Karpas-422 (cell line): Measurements from ENCODE around the gene SLC25A44. TPM values are rescaled to one million over a fixed set of nuclear protein-coding genes. Genes with fewer than 3 reads are reported as not detected.

Experiments
- small RNA-seq: library from RNA; depleted of rRNA; stranded (forward); fragments of <200 nt; gene quantifications from one replicate; pipeline ENCODE3, GENCODE V24; 2014
- total RNA-seq: library from RNA; depleted of rRNA; stranded (reverse); fragments of >200 nt; shearing (Covaris generic); gene quantifications from 2 replicates; pipeline ENCODE4 v1.2.3, GENCODE V29; 2014; ENCODE audit warnings: low replicate concordance; rRNA removed

Gene SLC25A44
- total RNA-seq, 1 experiment from 2014 or later: 24.0 TPM

Small RNAs within 50 kb of the gene (small RNA-seq; reads per million reads assigned to genes)
- gene RF00568: not detected

Other genes with a start within 250 kb of the SLC25A44 start
- gene ARHGEF2, start 215.6 kb upstream of the SLC25A44 start, total RNA-seq: 85.1 and 207 TPM in 2 replicates
- 145 and 205 TPM in 2 replicates for gene SSR2, start 173.2 kb upstream of the SLC25A44 start, total RNA-seq
- gene UBQLN4, start 140.3 kb upstream of the SLC25A44 start, total RNA-seq: 29.1 and 37.9 TPM in 2 replicates
- 106 and 167 TPM in 2 replicates for gene LAMTOR2, start 139.3 kb upstream of the SLC25A44 start, total RNA-seq
- gene RAB25, start 132.9 kb upstream of the SLC25A44 start, total RNA-seq: not detected in 2 replicates
- gene MEX3A, start 111.6 kb upstream of the SLC25A44 start, total RNA-seq: 2.3 and 2.5 TPM in 2 replicates
- 27.5 and 41.6 TPM in 2 replicates for gene LMNA, start 79.4 kb upstream of the SLC25A44 start, total RNA-seq
- 46.7 and 66.7 TPM in 2 replicates for gene SEMA4A, start 40.5 kb upstream of the SLC25A44 start, total RNA-seq
- 40.1 and 51.2 TPM in 2 replicates for gene PMF1, start 18.9 kb downstream of the SLC25A44 start, total RNA-seq
- gene BGLAP, start 48.1 kb downstream of the SLC25A44 start, total RNA-seq: 0.18 and 0.48 TPM in 2 replicates
- 7.6 and 10.0 TPM in 2 replicates for gene PAQR6, start 54.0 kb downstream of the SLC25A44 start, total RNA-seq
- 53.7 and 64.6 TPM in 2 replicates for gene SMG5, start 88.7 kb downstream of the SLC25A44 start, total RNA-seq
- 6.1 and 9.8 TPM in 2 replicates for gene TMEM79, start 90.2 kb downstream of the SLC25A44 start, total RNA-seq
- gene GLMP, start 101.6 kb downstream of the SLC25A44 start, total RNA-seq: 17.7 and 39.1 TPM in 2 replicates
- gene VHLL, start 105.2 kb downstream of the SLC25A44 start, total RNA-seq: not detected in 2 replicates
- 325 and 443 TPM in 2 replicates for gene CCT3, start 144.2 kb downstream of the SLC25A44 start, total RNA-seq
- gene TSACC, start 144.4 kb downstream of the SLC25A44 start, total RNA-seq: 4.5 TPM in 1 of 2 replicates, not detected in the other
- gene RHBG, start 175.1 kb downstream of the SLC25A44 start, total RNA-seq: not detected in 2 replicates